GM19463 (cell line): ENCODE results near the gene LRRC34.

ENCODE experiments used
- ATAC-seq: cut with Tn5 transposase; IDR thresholded peaks from one replicate; pipeline ENCODE4 v1.9.1; 2021; ENCODE audit warnings: mild to moderate bottlenecking, moderate library complexity; ENCODE audit not compliant: unreplicated experiment

LRRC34 gene

GRCh38 chr3:169769287-169770181 lies 43.2 kb downstream of the LRRC34 start, which contains the start of gene ACTRT3:
ACTRT3 (minus strand) TSS chr3:169769561; CDS start chr3:169769520, 41 bp downstream.
- peak; percentile 29 for ATAC-seq

GRCh38 chr3:169764882-169765612 lies 47.7 kb downstream of the LRRC34 start, which contains the start of gene TERC:
TERC (minus strand) TSS chr3:169765060.
- peak; percentile 66 for ATAC-seq

- ATAC-seq, result peak; percentile 31
Observed at GRCh38 chr3:169764312-169764881, 48.3 kb downstream of the LRRC34 start.

GRCh38 chr3:169760479-169760878 lies 52.2 kb downstream of the LRRC34 start:
- ATAC-seq, result no peak

- ATAC-seq, result peak; percentile 49
Observed at GRCh38 chr3:169759256-169759655, 53.4 kb downstream of the LRRC34 start.

GRCh38 chr3:169758359-169758994 lies 54.2 kb downstream of the LRRC34 start:
- ATAC-seq, result no peak

GRCh38 chr3:169755488-169755887 lies 57.2 kb downstream of the LRRC34 start:
- ATAC-seq, result no peak

- no peak for ATAC-seq
Observed at GRCh38 chr3:169754711-169755110, 58.0 kb downstream of the LRRC34 start.

GRCh38 chr3:169751875-169752274 lies 60.8 kb downstream of the LRRC34 start:
- no peak for ATAC-seq

GRCh38 chr3:169750665-169751064 lies 62.0 kb downstream of the LRRC34 start:
- ATAC-seq, result no peak

- no peak for ATAC-seq
Observed at GRCh38 chr3:169748670-169749069, 64.0 kb downstream of the LRRC34 start.

- no peak for ATAC-seq
Observed at GRCh38 chr3:169746924-169747323, 65.8 kb downstream of the LRRC34 start.

- no peak for ATAC-seq
Observed at GRCh38 chr3:169744366-169745054, 68.2 kb downstream of the LRRC34 start.
